NCI-H1436 treated with DMSO at 0.1 percent for 48 hours (cell line): ENCODE data around the gene FAM20A.

ENCODE experiments used
- DNase-seq: peaks from one replicate; lab custom pipeline; 2025; lab: John Stamatoyannopoulos, UW

The FAM20A gene

DNA sequence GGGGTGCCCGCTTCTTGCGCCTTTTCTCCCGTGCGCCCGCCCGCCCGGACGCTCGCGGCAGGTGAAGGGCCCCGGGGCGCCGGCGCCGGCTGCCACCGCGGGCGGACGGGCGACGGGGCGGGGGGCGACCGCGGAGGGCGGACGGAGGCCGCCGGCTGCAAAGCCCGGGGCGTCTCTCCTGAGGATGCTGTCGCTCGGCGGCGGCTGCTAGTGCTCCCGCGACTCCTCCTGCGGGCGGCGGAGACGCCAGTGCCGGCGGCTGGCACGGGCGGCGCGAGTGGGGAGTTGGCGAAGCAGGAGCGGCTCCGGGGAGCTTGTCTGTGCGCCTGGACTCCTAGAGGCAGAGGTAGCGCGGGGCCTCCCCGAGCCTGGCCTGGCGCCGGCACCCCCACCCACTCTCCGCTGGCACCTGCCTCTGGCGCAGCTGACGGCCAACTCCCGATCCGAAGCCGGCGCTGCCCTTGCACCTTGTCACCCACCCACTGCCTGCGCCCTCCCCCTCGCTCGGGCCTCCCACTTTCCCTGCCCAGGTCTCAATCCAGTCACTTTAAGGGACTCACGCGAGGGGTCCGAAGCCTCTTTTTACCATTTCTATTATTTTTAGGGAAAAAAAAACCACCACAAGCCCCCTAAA lies at the start of gene FAM20A:
Gene FAM20A, minus strand, starts transcription at position 437 of the 634 bp plus-strand sequence. CDS start 701 bp downstream, outside the sequence.
- no peak for DNase-seq

GRCh38 chr17:68649324-68649723 lies 48.2 kb upstream of the FAM20A start:
- no peak for DNase-seq

DNA sequence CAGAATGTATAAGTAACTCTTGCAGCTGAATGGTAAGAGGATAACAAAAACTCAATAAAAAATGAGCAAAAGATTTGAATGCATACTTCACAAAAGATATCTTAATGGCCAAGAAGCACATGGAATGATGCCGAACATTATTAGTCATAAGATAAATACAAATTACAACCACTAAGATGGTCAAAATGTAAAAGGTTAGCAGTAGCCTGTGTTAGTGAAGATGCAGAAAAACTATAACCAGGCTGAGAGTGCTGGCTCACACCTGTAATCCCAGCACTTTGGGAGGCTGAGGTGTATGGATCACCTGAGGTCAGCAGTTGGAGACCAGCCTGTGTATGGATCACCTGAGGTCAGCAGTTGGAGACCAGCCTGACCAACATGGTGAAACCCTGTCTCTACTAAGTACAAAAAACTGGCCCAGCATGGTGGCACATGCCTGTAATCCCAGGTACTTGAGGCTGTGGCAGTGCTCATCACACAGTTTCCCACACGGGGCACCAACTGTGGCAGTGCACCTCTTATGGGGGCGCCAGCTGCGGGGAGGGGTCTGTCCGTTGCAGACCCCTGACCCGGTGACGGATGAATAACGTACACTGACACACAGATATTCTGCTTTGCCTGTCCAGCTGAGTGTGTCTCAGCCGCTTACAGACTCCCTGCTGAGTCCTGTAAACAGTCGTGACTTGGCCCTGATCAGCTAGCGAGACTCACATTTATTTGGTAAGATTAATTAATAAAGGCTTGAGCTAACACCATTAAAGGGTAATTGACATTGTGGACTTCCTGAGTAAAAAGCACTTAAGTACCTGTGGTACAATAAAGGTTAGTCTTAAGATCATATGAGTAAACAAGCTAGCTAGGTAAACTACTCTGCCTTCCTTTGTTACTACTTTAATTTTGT lies 45.7 kb upstream of the FAM20A start:
- DNase-seq = no peak

DNA sequence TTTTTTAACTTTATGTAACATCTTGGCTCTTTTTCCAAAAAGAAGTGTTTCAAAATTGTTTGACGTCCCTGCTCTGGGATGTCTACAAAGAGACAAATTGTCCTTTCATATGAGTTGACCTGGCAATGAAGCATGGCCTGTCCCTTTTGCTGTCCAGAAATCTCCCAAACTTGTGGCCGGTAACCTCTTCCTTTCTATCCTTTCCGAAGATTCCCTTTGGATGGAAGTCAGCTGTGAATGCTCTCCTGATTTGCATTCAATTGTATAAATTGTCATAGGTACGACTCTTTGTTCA lies 40.9 kb upstream of the FAM20A start:
- DNase-seq = no peak

GRCh38 chr17:68641276-68642117 lies 40.3 kb upstream of the FAM20A start:
- DNase-seq = no peak

DNA sequence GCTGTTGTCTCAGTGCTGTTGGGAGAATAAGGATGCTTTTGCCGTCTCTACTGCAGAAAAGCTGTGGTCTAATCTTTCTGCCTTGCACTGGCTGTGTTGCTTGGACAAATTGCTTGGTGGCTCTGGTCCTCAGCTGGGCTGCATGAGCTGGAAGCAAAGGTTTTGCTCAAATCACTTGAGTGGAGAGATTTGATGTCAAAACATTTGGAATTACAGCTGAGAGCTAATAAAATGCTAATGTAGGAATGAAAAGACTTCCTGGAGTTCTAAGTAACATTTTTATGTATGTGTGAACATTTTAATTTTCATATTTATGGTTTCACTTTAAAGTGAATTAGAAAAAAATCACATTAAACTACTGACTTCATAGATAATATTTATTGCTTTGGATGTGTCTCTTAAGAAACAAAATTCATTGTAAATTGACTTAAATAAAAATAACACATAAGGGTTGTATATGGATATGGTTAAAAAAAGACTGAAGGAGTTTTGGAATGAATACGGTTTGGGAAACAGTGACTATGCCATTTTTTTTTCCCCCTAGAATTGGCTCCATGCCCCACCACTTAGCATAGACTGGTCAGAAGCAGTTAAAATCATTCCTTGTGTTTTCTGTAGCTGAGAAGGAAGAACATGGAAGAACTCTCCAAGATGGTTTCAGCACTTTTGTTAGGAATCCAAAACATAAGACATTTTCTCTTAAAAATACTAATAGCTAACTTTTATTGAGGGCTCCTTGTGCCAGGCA lies 39.2 kb upstream of the FAM20A start:
- DNase-seq = no peak

- no peak for DNase-seq
These were observed 33.2 kb upstream of the FAM20A start for GRCh38 chr17:68634345-68634876.

GRCh38 chr17:68628576-68628957 lies 27.4 kb upstream of the FAM20A start:
- no peak for DNase-seq

DNA sequence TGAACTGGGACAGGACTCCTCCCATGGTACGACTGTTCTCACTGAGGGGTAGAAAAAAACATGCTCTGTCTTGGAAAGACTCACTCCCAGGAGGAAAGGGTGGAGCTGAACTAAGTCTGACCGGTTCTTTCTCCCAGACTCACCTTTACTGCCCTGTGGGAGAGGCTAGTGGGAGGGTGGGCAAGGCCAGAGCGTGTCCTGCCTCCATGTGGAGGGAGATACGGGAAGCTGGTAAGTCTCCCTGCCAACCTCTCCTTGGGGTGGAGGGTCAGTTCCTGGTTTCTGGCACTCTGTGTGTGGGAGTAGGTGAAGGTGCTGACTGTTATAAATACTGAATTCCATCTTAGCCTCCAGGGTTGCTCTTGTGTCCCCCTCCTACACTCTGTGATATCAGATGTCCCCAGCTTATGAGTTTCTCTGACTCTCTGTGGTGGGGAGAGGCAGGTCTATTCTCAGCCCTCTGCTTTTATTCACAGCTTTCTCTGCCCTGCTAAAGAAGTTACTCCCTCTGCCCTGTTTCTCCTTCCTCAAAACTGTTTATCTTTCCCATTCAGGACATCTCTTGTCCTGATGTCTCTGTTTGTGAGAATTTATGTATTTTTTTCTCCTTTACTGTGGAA lies 26.9 kb upstream of the FAM20A start:
- DNase-seq = no peak

- no peak for DNase-seq
These were observed 23.2 kb upstream of the FAM20A start for GRCh38 chr17:68624381-68624780.

GRCh38 chr17:68623811-68624210 lies 22.6 kb upstream of the FAM20A start:
- no peak for DNase-seq

DNA sequence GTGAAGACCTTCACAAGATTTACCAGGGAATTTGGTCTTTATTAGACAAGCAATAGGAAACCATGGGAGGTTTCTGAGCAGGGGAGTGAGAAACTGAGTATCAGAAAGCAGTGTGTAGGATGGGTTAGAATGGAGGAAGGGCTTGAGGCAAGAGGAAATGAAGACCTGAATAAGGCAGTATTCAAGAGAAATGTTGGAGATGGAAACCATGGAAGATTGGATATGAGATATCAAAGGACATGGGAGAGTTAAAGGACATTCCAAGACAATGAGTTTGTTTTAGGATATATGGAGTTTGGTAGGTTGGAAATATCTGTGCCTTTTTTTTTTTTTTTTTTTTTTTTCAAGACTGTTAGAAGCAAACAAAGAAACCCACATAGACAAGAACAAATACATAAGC lies 21.3 kb upstream of the FAM20A start:
- DNase-seq = no peak

GRCh38 chr17:68621065-68621464 lies 19.9 kb upstream of the FAM20A start:
- no peak for DNase-seq

- DNase-seq = no peak
These were observed 15.2 kb upstream of the FAM20A start for GRCh38 chr17:68616334-68616733.

- DNase-seq = no peak
These were observed 13.6 kb upstream of the FAM20A start for GRCh38 chr17:68614718-68615117.

GRCh38 chr17:68613739-68614298 lies 12.7 kb upstream of the FAM20A start:
- no peak for DNase-seq

GRCh38 chr17:68612923-68613292 lies 11.7 kb upstream of the FAM20A start:
- no peak for DNase-seq

GRCh38 chr17:68612209-68612922 lies 11.2 kb upstream of the FAM20A start:
- no peak for DNase-seq

GRCh38 chr17:68611353-68612208 lies 10.4 kb upstream of the FAM20A start:
- DNase-seq = no peak
